Neutrophil (primary cell): ENCODE results near the gene PI4KA.

Experiments
- H3K27ac ChIP-seq: fragments of 200-600 bp; sonication (generic); 2 replicates; pipeline ENCODE4 v1.5.1; 2016; ENCODE audit warnings: mild to moderate bottlenecking, moderate library complexity
- H3K27me3 ChIP-seq: fragments of 200-600 bp; sonication (generic); 2 replicates; pipeline ENCODE4 v1.6.0; 2016; ENCODE audit warnings: mild to moderate bottlenecking
- H3K36me3 ChIP-seq: fragments of 200-600 bp; sonication (generic); 2 replicates; pipeline ENCODE4 v1.5.1; 2017
- H3K4me1 ChIP-seq, 2 experiments: fragments of 200-600 bp in 1 of 2; sonication (generic) in 1 of 2; 1 replicate in 1 of 2; 2 replicates in 1 of 2; pipeline versions ENCODE4 v1.5.1 to v1.6.1; 2013 to 2016; ENCODE audit warnings: low read depth in 1 of 2, low read length in 1 of 2, mild to moderate bottlenecking in 1 of 2, moderate library complexity in 1 of 2; ENCODE audit not compliant: control insufficient read depth in 1 of 2, insufficient read depth in 1 of 2
- H3K4me3 ChIP-seq, 2 experiments: fragments of 200-600 bp in 1 of 2; sonication (generic) in 1 of 2; 1 replicate in 1 of 2; 2 replicates in 1 of 2; pipeline ENCODE4 v1.5.1; 2013 to 2016; ENCODE audit warnings: low read depth in 1 of 2, low read length in 1 of 2, mild to moderate bottlenecking in 1 of 2, moderate library complexity in 1 of 2
- H3K9me3 ChIP-seq: fragments of 200-600 bp; sonication (generic); 2 replicates; pipeline ENCODE4 v1.5.1; 2016
- CTCF ChIP-seq: fragments of 200-600 bp; sonication (generic); IDR thresholded peaks from 2 replicates; pipeline ENCODE4 v1.5.1; 2016; ENCODE audit warnings: antibody characterized with exemption

PI4KA gene

DNA sequence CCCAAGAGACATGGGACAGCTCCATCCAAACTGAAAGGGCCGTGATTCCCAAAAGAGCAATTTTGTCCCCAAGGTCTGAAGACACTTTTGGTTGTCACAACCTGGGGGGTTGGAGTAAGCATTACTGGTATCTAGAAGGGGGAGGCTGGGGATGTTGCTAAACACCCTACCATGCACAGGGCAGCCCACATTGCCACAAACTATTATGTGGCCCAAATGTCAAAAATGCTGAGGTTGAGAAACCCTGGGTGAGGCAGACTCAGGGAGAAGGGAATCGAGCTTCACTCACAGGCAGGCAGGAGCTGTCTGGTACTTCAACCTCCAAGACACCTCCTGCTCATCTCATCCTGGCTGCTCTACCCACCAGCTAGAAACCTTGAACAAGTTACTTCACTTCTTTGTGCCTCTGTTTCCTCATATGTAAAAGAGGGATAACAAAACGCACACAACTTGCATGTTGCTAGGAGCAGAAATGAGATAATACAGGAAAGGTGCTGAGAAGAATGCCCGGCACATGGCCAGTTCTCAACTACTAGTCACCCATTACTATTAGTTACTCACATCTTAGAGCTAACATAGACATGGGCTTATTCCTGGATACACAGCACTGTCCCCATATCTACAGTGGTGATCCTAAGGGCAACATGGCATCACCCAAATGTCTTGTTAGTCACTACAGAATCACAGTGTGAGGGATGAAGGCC, 75.9 kb downstream of the PI4KA start:
- H3K27me3 ChIP-seq, result no peaks in the 10 kb centered on the region
- peaks cover 31 to 32% of the 10 kb centered on the region in 2 experiments for H3K4me1 ChIP-seq
- no peaks in the 10 kb centered on the region for H3K9me3 ChIP-seq
- no peak for TF ChIP-seq CTCF
- H3K36me3 ChIP-seq, result peaks cover 53% of the 10 kb centered on the region
- H3K27ac ChIP-seq, result peak overlapping the region; percentile 62
- no peak overlapping the region for H3K4me3 ChIP-seq

- no peaks in the 10 kb centered on the region for H3K27me3 ChIP-seq
- H3K36me3 ChIP-seq, result peaks cover 52% of the 10 kb centered on the region
- peaks cover 31 to 32% of the 10 kb centered on the region in 2 experiments for H3K4me1 ChIP-seq
- no peak for TF ChIP-seq CTCF
- no peak overlapping the region for H3K4me3 ChIP-seq
- H3K9me3 ChIP-seq, result no peaks in the 10 kb centered on the region
- H3K27ac ChIP-seq, result peak overlapping the region; percentile 62
Measured at GRCh38 chr22:20782083-20782482, 76.5 kb downstream of the PI4KA start.

- no peak for TF ChIP-seq CTCF
- Histone ChIP-seq H3K36me3 (peaks cover 45% of the 10 kb centered on the region), H3K27ac (peak overlapping the region; percentile 62)
Measured at GRCh38 chr22:20781272-20781990, 77.2 kb downstream of the PI4KA start.

DNA sequence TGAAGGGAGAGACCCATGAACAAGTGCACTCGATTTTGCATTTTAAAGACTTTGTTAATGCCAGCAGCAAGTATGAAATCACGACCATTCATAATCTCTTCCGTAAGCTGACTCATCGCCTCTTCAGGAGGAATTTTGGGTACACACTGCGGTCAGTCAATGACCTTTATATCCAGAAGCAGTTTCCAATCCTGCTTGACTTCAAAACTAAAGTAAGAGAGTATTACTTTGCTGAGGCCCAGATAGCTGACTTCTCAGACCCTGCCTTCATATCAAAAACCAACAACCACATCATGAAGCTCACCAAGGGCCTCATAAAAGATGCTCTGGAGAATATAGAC, 78.8 kb downstream of the PI4KA start:
- Histone ChIP-seq H3K4me1 (peaks cover 31 to 32% of the 10 kb centered on the region in 2 experiments), H3K27me3 (no peaks in the 10 kb centered on the region), H3K27ac (no peak overlapping the region), H3K36me3 (peaks cover 41% of the 10 kb centered on the region), H3K4me3 (no peak overlapping the region), H3K9me3 (no peaks in the 10 kb centered on the region)
- TF ChIP-seq CTCF, result no peak

More at GRCh38 chr22:20781272-20781990, 77.2 kb downstream of the PI4KA start:
- Histone ChIP-seq H3K4me3 (no peak overlapping the region), H3K4me1 (peaks cover 31 to 32% of the 10 kb centered on the region in 2 experiments), H3K9me3 (no peaks in the 10 kb centered on the region), H3K27me3 (no peaks in the 10 kb centered on the region)

GRCh38 chr22:20779014-20779817, 79.4 kb downstream of the PI4KA start:
- TF ChIP-seq CTCF, result no peak
- H3K9me3 ChIP-seq, result no peaks in the 10 kb centered on the region
- H3K27ac ChIP-seq, result no peak overlapping the region
- H3K4me1 ChIP-seq, result peaks cover 31% of the 10 kb centered on the region in 2 experiments
- no peaks in the 10 kb centered on the region for H3K27me3 ChIP-seq
- no peak overlapping the region for H3K4me3 ChIP-seq
- H3K36me3 ChIP-seq, result peaks cover 43% of the 10 kb centered on the region
